CD4-positive, alpha-beta T cell (primary cell): Measurements from ENCODE around the gene DLST. TPM values are rescaled to one million over a fixed set of nuclear protein-coding genes. Genes with fewer than 3 reads are reported as not detected.

Experiments used
- ATAC-seq: fragments of 200-7000 bp; cut with Tn5 transposase; one replicate; pipeline ENCODE4 v1.10.0; 2022; ENCODE audit warnings: mild to moderate bottlenecking; ENCODE audit not compliant: poor library complexity
- CTCF ChIA-PET: fragments of 350-600 bp; sonication (Branson Sonifier 250); formaldehyde crosslinking; loops from one replicate; lab custom pipeline; 2021; ENCODE audit warnings: antibody characterized with exemption, inconsistent platforms; lab: Charles Lee
- POLR2A ChIA-PET: fragments of 350-600 bp; sonication (Branson Sonifier 250); formaldehyde crosslinking; loops from one replicate; lab custom pipeline; 2021; ENCODE audit warnings: antibody characterized with exemption, inconsistent platforms; lab: Charles Lee
- DNase-seq, 14 experiments: peaks; one replicate each; pipeline ENCODE4 v3.0.0-alpha.2; 2013 to 2020; ENCODE audit warnings: mixed read lengths in 2 of 14
- H3K27ac ChIP-seq, 2 donors: one replicate each; pipeline versions ENCODE4 v1.5.1 to v1.7.0; 2013; ENCODE audit warnings: low read length in 2 of 2, low read depth in 1 of 2, mild to moderate bottlenecking in 1 of 2
- H3K27me3 ChIP-seq, 2 experiments: 1 replicate in 1 of 2; 2 replicates in 1 of 2; pipeline versions ENCODE4 v1.6.1 to v1.7.0; 2013; ENCODE audit warnings: low read length in 2 of 2, control low read depth in 1 of 2, mild to moderate bottlenecking in 1 of 2, moderate library complexity in 1 of 2; ENCODE audit not compliant: insufficient read depth in 2 of 2, control insufficient read depth in 1 of 2
- H3K36me3 ChIP-seq: one replicate; pipeline ENCODE4 v1.6.1; 2013; ENCODE audit warnings: low read length, control low read depth; ENCODE audit not compliant: insufficient read depth
- H3K4me1 ChIP-seq: one replicate; pipeline ENCODE4 v1.6.1; 2013; ENCODE audit warnings: low read length, control low read depth; ENCODE audit not compliant: insufficient read depth
- H3K4me3 ChIP-seq: one replicate; pipeline ENCODE4 v1.5.1; 2013; ENCODE audit warnings: mild to moderate bottlenecking, low read length, moderate library complexity
- H3K9me3 ChIP-seq, 2 experiments: 1 replicate in 1 of 2; 2 replicates in 1 of 2; pipeline versions ENCODE4 v1.6.1 to v1.7.0; 2013; ENCODE audit warnings: low read length in 2 of 2, mild to moderate bottlenecking in 2 of 2, control low read depth in 1 of 2, moderate library complexity in 1 of 2; ENCODE audit not compliant: control insufficient read depth in 1 of 2, insufficient read depth in 1 of 2
- H3K27ac Mint-ChIP-seq: one replicate; pipeline ENCODE4 v1.8.0; 2020; ENCODE audit warnings: mixed read lengths
- H3K27me3 Mint-ChIP-seq: one replicate; pipeline ENCODE4 v1.8.0; 2021; ENCODE audit warnings: mixed read lengths
- H3K36me3 Mint-ChIP-seq: one replicate; pipeline ENCODE4 v1.8.0; 2021; ENCODE audit warnings: low read depth, mixed read lengths
- H3K4me1 Mint-ChIP-seq: one replicate; pipeline ENCODE4 v1.8.0; 2021; ENCODE audit warnings: low read depth, mixed read lengths
- H3K4me3 Mint-ChIP-seq: one replicate; pipeline ENCODE4 v1.8.0; 2020; ENCODE audit warnings: mild to moderate bottlenecking, mixed read lengths
- H3K9me3 Mint-ChIP-seq: one replicate; pipeline ENCODE4 v1.8.0; 2020; ENCODE audit warnings: mixed read lengths
- CTCF ChIP-seq: fragments of 200-600 bp; IDR thresholded peaks from one replicate; pipeline ENCODE4 v1.8.0; 2022; ENCODE audit warnings: antibody characterized with exemption, mild to moderate bottlenecking
- intact Hi-C, 2 experiments: fragments of 100-400 bp; cut with DNase I in 1 of 2; cut with micrococcal nuclease in 1 of 2; formaldehyde crosslinking; loops; one replicate each; pipeline versions ENCODE4 v1.15.1 to v1.9.0; 2023 to 2025; cut with DNase I, micrococcal nuclease
- total RNA-seq, 174 experiments: library from RNA in 2 of 174; stranded (reverse) in 2 of 174; gene quantifications; one replicate each; pipeline ENCODE4 v1.2.3 and lab custom pipeline; 2021 to 2026

DLST gene
- total RNA-seq, 2 experiments from 2014 or later = 162 to 170 TPM

GRCh38 chr14:74888164-74889158 is 6.7 kb downstream of the DLST start:
- ChIA-PET POLR2A (no interaction called here), CTCF (interaction anchor here (0.7 to 1.0 kb wide), 2 partner anchors 17 to 157 kb away, joined by 4 read pairs; no protein-coding TSS in a partner anchor)
- Mint-ChIP-seq H3K27ac (peak overlapping the region; percentile 80), H3K9me3 (no peaks in the 10 kb centered on the region), H3K4me3 (peak overlapping the region; percentile 9), H3K27me3 (no peaks in the 10 kb centered on the region), H3K36me3 (peaks cover 91% of the 10 kb centered on the region), H3K4me1 (peaks cover 54% of the 10 kb centered on the region)
- H3K27me3 ChIP-seq = no peaks in the 10 kb centered on the region
- peaks cover 34% of the 10 kb centered on the region for H3K4me1 ChIP-seq
- intact Hi-C loops = no loop called here
- no peak overlapping the region for H3K4me3 ChIP-seq
- peak; percentile 34 for ATAC-seq
- H3K27ac ChIP-seq = peak overlapping the region in 1 of 2 donors; percentile 35
- DNase-seq = peak in 1 of 14 experiments; percentile 23
- no peaks in the 10 kb centered on the region for H3K9me3 ChIP-seq
- H3K36me3 ChIP-seq = peaks cover 55% of the 10 kb centered on the region
- no peak for TF ChIP-seq CTCF

- CTCF ChIA-PET = interaction anchor here (1.0 kb wide), 1 partner anchor 29 kb away, joined by 4 read pairs; no protein-coding TSS in a partner anchor
- DNase-seq = no peak
- no peaks in the 10 kb centered on the region for H3K27me3 Mint-ChIP-seq
- intact Hi-C loops = no loop called here
- POLR2A ChIA-PET = no interaction called here
- TF ChIP-seq CTCF = no peak
- Histone ChIP-seq H3K36me3 (peaks cover 65% of the 10 kb centered on the region), H3K4me3 (no peak overlapping the region), H3K27ac (no peak overlapping the region), H3K9me3 (no peaks in the 10 kb centered on the region), H3K4me1 (peaks cover 20% of the 10 kb centered on the region), H3K27me3 (no peaks in the 10 kb centered on the region)
- H3K27ac Mint-ChIP-seq = no peak overlapping the region
- H3K9me3 Mint-ChIP-seq = no peaks in the 10 kb centered on the region
- peaks cover 36% of the 10 kb centered on the region for H3K4me1 Mint-ChIP-seq
- no peak for ATAC-seq
- H3K4me3 Mint-ChIP-seq = no peak overlapping the region
- H3K36me3 Mint-ChIP-seq = peaks cover 91% of the 10 kb centered on the region
These were observed 8.5 kb downstream of the DLST start for GRCh38 chr14:74890262-74890661.

GRCh38 chr14:74891870-74892269 is 10.2 kb downstream of the DLST start:
- H3K9me3 ChIP-seq = no peaks in the 10 kb centered on the region
- Mint-ChIP-seq H3K9me3 (no peaks in the 10 kb centered on the region), H3K4me1 (peaks cover 21% of the 10 kb centered on the region), H3K27ac (no peak overlapping the region), H3K4me3 (no peak overlapping the region), H3K27me3 (no peaks in the 10 kb centered on the region), H3K36me3 (peaks cover 92% of the 10 kb centered on the region)
- H3K4me3 ChIP-seq = no peak overlapping the region
- no peak for TF ChIP-seq CTCF
- no peak for ATAC-seq
- no peak overlapping the region for H3K27ac ChIP-seq
- H3K27me3 ChIP-seq = no peaks in the 10 kb centered on the region
- ChIA-PET POLR2A (interaction anchor here (0.8 to 3.0 kb wide), 3 partner anchors 10 to 31 kb away, joined by 3 to 20 read pairs (median 5); partner anchors contain the start of gene DLST), CTCF (interaction anchor here (1.0 to 1.3 kb wide), 2 partner anchors 14 to 31 kb away, joined by 3 read pairs; no protein-coding TSS in a partner anchor)
- peaks cover 9% of the 10 kb centered on the region for H3K4me1 ChIP-seq
- no peak for DNase-seq
- intact Hi-C loops = no loop called here
- H3K36me3 ChIP-seq = peaks cover 76% of the 10 kb centered on the region
